Measurements from ENCODE around the gene AOC2. TPM values are rescaled to one million over a fixed set of nuclear protein-coding genes. Genes with fewer than 3 reads are reported as not detected.

Gene AOC2, protein sequence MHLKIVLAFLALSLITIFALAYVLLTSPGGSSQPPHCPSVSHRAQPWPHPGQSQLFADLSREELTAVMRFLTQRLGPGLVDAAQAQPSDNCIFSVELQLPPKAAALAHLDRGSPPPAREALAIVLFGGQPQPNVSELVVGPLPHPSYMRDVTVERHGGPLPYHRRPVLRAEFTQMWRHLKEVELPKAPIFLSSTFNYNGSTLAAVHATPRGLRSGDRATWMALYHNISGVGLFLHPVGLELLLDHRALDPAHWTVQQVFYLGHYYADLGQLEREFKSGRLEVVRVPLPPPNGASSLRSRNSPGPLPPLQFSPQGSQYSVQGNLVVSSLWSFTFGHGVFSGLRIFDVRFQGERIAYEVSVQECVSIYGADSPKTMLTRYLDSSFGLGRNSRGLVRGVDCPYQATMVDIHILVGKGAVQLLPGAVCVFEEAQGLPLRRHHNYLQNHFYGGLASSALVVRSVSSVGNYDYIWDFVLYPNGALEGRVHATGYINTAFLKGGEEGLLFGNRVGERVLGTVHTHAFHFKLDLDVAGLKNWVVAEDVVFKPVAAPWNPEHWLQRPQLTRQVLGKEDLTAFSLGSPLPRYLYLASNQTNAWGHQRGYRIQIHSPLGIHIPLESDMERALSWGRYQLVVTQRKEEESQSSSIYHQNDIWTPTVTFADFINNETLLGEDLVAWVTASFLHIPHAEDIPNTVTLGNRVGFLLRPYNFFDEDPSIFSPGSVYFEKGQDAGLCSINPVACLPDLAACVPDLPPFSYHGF
- total RNA-seq = 0.33 and 0.75 TPM in 2 replicates

DNA sequence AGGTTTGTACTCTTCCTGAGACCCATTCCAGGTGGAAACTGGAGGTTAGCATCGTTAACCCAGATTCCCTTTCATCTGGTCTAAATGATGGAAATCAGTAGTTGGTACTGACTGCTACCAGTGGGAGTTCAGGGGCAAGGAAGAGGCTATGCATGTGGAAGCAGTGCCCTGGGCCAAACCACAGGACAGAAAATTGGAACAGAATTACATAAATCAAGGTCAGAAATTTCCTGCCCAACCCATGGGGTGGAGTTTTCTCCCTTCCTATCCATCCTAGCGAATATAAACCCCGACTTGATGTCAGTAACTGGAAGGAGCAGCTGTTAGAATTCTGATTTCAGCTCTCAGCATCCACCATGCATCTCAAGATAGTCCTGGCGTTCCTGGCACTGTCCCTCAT is at the start of gene AOC2:
Gene AOC2 (plus strand): TSS at position 310 of the 400 bp plus-strand sequence. CDS start 47 bp downstream, at position 357.

DNA sequence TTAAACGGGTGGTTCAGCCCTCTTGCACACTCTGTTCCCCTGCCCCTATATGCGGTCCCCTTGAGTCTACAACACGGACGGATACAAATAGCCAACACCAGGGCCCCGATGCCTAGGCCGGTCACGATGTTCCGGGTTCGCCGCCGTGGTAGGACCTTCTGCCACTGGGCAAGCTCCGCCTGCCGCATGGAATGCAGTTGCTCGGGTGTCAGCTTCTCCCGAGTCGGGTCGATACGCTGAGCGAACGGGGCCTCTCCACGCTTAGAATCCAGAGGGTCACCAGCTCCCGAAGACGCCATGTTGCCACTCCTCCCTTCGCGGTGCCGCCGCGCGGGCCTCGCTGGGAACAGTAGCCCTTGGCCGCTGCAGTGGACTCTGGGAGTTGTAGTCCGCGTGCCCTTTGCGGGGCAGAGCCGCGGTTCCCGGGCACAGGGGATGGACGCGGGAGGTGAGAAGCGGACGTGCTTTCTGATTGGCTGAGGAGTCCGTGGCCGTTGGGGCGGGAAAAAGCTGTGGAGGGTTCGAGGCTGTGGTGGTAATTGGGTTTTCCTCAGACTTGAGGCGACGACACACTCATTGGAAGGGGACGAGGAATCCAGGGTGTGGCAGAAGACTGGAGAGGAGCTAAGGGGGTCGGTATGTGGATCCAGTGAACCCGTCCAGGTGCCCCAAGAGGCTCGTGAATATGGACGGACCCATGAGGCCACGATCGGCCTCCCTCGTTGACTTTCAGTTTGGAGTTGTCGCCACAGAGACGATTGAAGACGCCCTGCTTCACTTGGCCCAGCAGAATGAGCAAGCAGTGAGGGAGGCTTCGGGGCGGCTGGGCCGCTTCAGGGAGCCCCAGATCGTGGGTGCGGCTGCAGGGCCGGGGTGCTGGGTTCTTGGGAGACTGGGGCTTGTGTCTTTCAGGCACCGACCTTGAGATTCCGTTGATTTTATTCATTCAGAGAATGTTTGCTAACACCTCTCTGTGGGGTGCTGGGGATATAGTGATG is 45.7 kb upstream of the AOC2 start, which contains the start of the genes CNTD1 and COA3:
Gene CNTD1 (plus strand): TSS at position 479 of the 998 bp plus-strand sequence. CDS start 207 bp downstream, at position 686.
Gene COA3 (minus strand): TSS at position 322 of the 998 bp plus-strand sequence. CDS start 23 bp downstream, at position 299.

DNA sequence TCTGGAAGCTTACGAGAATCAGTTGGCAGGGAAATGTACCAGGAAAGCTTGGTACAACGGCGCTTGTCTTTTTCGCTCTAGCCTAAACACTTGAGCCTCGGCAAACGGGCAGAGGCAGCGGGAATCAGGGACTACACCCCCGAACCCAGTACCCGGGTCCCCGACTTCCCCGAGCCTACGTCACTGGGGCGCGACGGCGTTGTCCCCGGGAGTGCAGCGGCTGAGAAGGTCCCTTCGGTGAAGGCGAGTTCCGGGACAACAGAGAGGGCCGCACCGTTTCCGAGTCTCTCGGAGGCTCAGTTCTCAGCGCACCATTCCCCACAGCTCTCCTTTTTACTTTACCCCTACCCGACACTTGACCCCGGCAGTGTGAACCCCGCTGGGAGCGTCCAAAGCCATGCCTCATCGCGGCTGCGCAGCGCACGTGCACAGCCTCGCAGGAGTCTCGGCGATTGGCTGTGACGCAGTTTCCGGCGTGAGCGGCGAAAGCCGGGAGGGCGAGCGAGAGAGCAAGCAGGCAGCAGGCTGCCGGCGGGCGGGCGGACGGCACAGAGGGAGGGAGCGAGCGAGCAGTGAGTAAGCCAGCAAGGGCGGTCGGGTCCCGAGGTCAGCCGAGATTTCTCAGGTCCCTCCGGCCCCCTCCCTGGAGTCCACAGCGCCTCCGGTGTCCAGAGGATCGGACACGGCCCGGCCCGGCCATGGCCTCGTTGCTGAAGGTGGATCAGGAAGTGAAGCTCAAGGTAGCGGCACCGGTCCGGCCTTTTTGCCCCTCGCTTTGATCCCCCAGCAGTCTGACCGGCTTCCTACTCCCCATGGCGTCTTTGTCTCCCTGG is 11.2 kb upstream of the AOC2 start, which contains the start of gene PSME3:
Gene PSME3 (plus strand): TSS at position 464 of the 833 bp plus-strand sequence. CDS start 235 bp downstream, at position 699.

DNA sequence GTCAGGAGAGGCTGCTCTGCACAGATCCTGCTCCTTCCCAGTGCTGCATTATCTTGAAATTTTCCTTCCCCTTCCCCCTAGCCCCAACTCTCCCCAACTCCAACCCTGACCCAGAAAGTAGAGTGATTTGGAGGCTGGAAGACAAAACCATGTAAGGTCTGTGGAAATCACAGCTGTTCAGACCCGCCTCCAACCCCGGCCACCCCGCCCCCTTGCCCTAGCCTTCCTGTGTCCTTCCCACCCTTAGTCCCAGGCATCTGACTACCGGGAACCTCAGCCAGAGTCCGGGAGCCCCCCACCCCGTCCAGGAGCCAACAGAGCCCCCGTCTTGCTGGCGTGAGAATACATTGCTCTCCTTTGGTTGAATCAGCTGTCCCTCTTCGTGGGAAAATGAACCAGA is 6.6 kb downstream of the AOC2 start, which contains the start of gene AOC3:
Gene AOC3 (plus strand): TSS at position 246 of the 400 bp plus-strand sequence. CDS start 145 bp downstream, at position 391.

Other genes with a start within 250 kb of the AOC2 start
- gene RETREG3, start 235.2 kb upstream of the AOC2 start, total RNA-seq = 44.9 and 55.6 TPM in 2 replicates
- gene TUBG1, start 234.9 kb upstream of the AOC2 start, total RNA-seq = 16.4 and 31.3 TPM in 2 replicates
- gene TUBG2, start 185.3 kb upstream of the AOC2 start, total RNA-seq = 7.4 and 11.0 TPM in 2 replicates
- 14.6 and 20.4 TPM in 2 replicates for gene PLEKHH3, start 167.6 kb upstream of the AOC2 start, total RNA-seq
- gene CCR10, start 162.7 kb upstream of the AOC2 start, total RNA-seq = 3.5 and 5.8 TPM in 2 replicates
- 45.2 and 52.4 TPM in 2 replicates for gene CNTNAP1, start 162.0 kb upstream of the AOC2 start, total RNA-seq
- 18.6 and 24.0 TPM in 2 replicates for gene EZH1, start 99.5 kb upstream of the AOC2 start, total RNA-seq
- gene RAMP2, start 83.4 kb upstream of the AOC2 start, total RNA-seq = 0.37 TPM in 1 of 2 replicates, not detected in the other
- 62.7 and 87.4 TPM in 2 replicates for gene VPS25, start 71.1 kb upstream of the AOC2 start, total RNA-seq
- 2.9 and 4.3 TPM in 2 replicates for gene WNK4, start 64.0 kb upstream of the AOC2 start, total RNA-seq
- 58.2 and 72.0 TPM in 2 replicates for gene COA3, start 45.9 kb upstream of the AOC2 start, total RNA-seq
- 0.37 TPM in 1 of 2 replicates, not detected in the other for gene CNTD1, start 45.7 kb upstream of the AOC2 start, total RNA-seq
- 107 and 110 TPM in 2 replicates for gene BECN1, start 20.3 kb upstream of the AOC2 start, total RNA-seq
- gene PSME3, start 11.2 kb upstream of the AOC2 start, total RNA-seq = 58.4 and 103 TPM in 2 replicates
- 0.11 and 0.12 TPM in 2 replicates for gene AOC3, start 6.6 kb downstream of the AOC2 start, total RNA-seq
- not detected in 2 replicates for gene G6PC1, start 56.2 kb downstream of the AOC2 start, total RNA-seq
- 25.2 and 25.3 TPM in 2 replicates for gene AARSD1, start 119.9 kb downstream of the AOC2 start, total RNA-seq
- gene PTGES3L, start 135.5 kb downstream of the AOC2 start, total RNA-seq = 0.12 and 0.44 TPM in 2 replicates
- gene RUNDC1, start 136.0 kb downstream of the AOC2 start, total RNA-seq = 12.2 and 13.4 TPM in 2 replicates
- 858 and 1,281 TPM in 2 replicates for gene RPL27, start 153.8 kb downstream of the AOC2 start, total RNA-seq
- gene IFI35, start 162.2 kb downstream of the AOC2 start, total RNA-seq = 26.0 and 32.0 TPM in 2 replicates
- gene VAT1, start 177.8 kb downstream of the AOC2 start, total RNA-seq = 179 and 300 TPM in 2 replicates
- gene RND2, start 180.7 kb downstream of the AOC2 start, total RNA-seq = 0.44 and 0.50 TPM in 2 replicates